Left cardiac atrium (tissue), 4 donors: ENCODE results near the gene ZC3H14. TPM values are rescaled to one million over a fixed set of nuclear protein-coding genes. Genes with fewer than 3 reads are reported as not detected.
A peak's percentile ranks its signal among the peaks of the same experiment; 100 is the strongest.

Experiments
- ATAC-seq, 2 donors: fragments of 200-7000 bp; cut with Tn5 transposase; one replicate each; pipeline ENCODE4 v1.9.1; 2020; ENCODE audit warnings: mild to moderate bottlenecking in 2 of 2, moderate library complexity in 2 of 2
- DNase-seq: peaks from one replicate; pipeline ENCODE4 v3.0.0-alpha.2; 2020
- intact Hi-C, 2 donors: fragments of 100-400 bp; cut with DNase I; formaldehyde crosslinking; loops; one replicate each; pipeline versions ENCODE4 v1.14.1 to v1.15.1; 2022 to 2023
- total RNA-seq, 2 donors: library from RNA; stranded (reverse); fragmentation: NEBNext Ultra II Directional; extraction: Animal tissue kit (Norgen Biotek cat#: 25700); gene quantifications; one replicate each; pipeline ENCODE4 v1.2.1, GENCODE V29; 2021
- donor health status: DM: no; HTN: yes; CAD: no.
- donor health status: DM: no; HTN: yes; CAD: no; lungs with severe emphysema.
- donor health status: DM: yes; HTN: yes; CAD: no.
- donor health status: Dilated cardiomyopathy.

ZC3H14 gene
- total RNA-seq, 2 donors from 2014 or later = 38.0 to 41.4 TPM

- ATAC-seq (no peak), DNase-seq (no peak)
- intact Hi-C loops = no loop called here
Observed at GRCh38 chr14:88597038-88597437, 34.2 kb downstream of the ZC3H14 start.

DNA sequence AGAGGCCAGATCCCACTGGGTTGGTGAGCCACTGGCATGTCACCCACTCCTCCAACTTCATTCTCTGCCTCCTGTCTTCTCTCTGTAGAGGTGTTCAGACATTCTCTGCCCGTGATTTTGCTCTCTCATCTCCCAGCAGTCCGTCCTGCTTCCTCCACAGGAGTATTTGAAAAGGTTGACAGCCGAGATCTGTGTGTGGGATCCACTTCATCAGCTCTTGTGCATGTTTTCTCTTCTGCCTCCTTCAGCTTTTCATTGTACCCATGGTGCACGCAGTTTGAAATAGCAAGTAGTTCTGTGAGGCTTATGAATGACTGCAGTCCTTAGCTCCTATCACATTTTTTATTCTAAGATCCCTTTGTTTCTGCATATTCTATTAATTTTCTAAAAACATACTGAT, 34.8 kb downstream of the ZC3H14 start:
- ATAC-seq = no peak
- intact Hi-C loops = no loop called here

DNA sequence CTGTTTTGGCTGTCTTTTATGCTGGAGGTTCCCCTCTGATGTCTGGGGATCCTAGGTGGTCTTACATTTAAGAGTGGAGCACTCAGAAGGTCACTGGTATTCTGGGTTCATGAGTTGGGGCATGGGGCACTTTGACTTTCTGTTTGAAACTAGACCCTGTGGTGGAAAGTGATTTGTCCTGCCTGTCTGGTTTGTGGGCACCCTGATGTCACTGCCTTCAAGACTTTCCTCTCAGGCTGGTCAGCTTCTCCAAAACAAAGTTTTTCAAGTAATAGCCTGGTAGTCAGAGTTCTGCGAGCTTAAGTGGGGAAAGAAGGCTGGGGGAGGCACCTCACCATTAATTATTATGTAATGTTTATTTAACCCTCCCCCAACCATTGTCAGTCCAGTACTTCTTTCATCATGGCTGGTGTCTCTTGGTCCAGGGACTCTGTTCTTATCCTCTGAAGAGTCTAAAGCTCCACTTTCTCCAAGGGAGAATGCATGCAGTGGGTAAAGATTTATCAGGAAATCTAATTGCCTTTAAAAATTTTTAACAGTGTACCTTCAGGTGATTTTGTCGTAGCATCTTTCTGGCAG, 35.3 kb downstream of the ZC3H14 start:
- ATAC-seq (no peak), DNase-seq (no peak)
- intact Hi-C loops = no loop called here

More for the DNA sequence above, 34.8 kb downstream of the ZC3H14 start:
- DNase-seq = no peak

DNA sequence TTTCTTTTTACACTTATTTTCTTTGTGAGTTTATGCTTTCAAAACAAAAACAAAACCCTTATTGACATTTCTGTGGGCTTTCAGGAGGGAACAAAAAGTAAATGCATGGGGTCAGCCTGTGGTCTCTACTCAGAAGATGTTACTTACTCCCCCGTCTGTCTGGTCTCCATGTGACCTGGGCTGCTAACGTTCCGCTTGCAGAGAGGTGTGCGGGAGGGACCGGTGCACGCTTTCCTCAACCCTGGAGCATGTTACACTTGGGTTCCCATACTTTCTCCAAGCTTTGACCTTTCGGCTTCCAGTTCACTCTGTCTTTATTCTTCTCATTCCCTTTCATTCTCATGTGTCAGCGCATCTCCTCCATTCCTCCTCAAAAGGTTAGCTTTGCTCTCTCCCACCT, 36.5 kb downstream of the ZC3H14 start:
- ATAC-seq (no peak), DNase-seq (no peak)
- intact Hi-C loops = no loop called here

- ATAC-seq (no peak), DNase-seq (no peak)
- intact Hi-C loops = no loop called here
Observed at GRCh38 chr14:88599761-88600439, 37.1 kb downstream of the ZC3H14 start.

DNA sequence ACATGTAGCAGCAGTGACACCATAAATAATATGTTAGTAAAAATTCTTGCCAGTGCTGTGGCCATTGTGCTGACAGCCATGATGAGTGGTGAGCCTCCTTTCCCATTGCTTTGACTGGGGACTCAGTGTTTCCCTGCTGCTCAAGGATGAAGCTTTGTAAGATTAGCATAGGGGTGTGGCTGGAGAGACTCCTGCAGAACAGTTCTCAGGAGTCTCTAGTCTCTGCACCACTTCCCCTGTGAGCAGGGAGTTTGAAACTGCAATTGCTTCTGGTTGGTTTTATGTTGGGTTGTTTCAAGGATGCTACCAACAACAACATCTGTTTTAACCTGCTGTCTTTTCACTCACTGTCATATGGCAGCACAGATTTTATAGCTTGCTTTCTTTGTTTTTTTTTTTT, 41.4 kb downstream of the ZC3H14 start:
- DNase-seq = no peak
- intact Hi-C loops = no loop called here
- no peak for ATAC-seq

- intact Hi-C loops = no loop called here
- ATAC-seq = no peak
Observed at GRCh38 chr14:88605594-88605993, 42.8 kb downstream of the ZC3H14 start.

GRCh38 chr14:88607829-88608228, 45.0 kb downstream of the ZC3H14 start:
- intact Hi-C loops = no loop called here
- DNase-seq = no peak

More at GRCh38 chr14:88605594-88605993, 42.8 kb downstream of the ZC3H14 start:
- no peak for DNase-seq

DNA sequence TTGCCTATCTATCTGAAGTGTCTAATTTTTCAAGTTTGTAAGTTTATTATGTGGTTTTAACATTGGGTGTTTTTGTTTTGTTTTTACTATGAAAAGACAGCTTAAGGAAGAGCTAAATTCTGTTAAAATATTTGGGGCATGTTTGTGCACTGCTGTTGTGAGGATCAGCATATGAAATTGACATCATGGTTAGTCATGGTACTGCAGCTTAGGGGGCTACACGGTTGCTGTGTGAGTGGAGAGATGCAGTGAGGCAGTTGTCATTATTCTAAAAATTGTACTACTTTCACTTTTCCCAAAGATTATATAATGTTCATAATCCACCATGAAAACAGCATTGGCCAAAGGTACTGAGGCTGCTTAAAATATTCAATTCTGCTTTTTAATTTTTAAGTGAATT, 49.0 kb downstream of the ZC3H14 start:
- no peak for ATAC-seq
- no peak for DNase-seq
- intact Hi-C loops = no loop called here

More at GRCh38 chr14:88607829-88608228, 45.0 kb downstream of the ZC3H14 start:
- ATAC-seq = no peak

GRCh38 chr14:88612981-88613380, 50.1 kb downstream of the ZC3H14 start:
- intact Hi-C loops = no loop called here
- ATAC-seq = no peak
- DNase-seq = no peak

GRCh38 chr14:88613552-88614010, 50.7 kb downstream of the ZC3H14 start:
- DNase-seq (no peak), ATAC-seq (peak in 1 of 2 donors; percentile 61)
- intact Hi-C loops = no loop called here

DNA sequence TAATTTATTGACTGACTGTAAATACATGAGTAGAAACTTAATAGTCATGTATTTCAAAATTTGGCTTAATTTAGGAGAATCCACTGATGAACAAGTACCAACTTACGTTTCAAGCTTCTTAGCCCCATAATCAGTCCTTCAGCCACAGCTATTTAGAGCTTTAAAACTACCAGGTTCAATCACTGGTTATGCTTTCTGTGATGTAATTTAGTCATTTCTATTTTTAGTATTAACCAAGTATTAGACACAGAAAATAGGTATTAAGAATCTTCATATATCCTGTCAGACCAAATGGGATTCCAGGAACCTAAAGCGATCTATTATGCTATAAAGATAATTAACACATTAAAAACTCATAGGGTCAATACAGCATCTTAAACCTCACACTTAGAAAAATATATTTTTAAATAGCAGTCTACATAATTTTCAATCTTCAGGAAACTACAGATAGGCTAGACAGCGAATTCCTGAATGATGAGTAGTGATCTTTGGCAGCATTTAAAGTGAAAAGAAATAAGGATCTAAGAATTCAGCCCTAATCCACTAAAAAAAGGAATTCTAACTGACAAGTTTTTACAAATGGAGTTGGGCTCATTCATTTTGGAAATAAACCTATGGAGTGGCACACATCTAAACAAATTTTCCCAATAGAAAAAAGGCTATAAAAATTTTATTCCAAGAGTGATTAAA, 51.5 kb downstream of the ZC3H14 start:
- no peak for DNase-seq
- peak in 1 of 2 donors; percentile 69 for ATAC-seq
- intact Hi-C loops = no loop called here

- intact Hi-C loops = no loop called here
- ATAC-seq (no peak), DNase-seq (no peak)
Observed at GRCh38 chr14:88616697-88617096, 53.9 kb downstream of the ZC3H14 start.

GRCh38 chr14:88617479-88617878, 54.6 kb downstream of the ZC3H14 start:
- intact Hi-C loops = no loop called here
- DNase-seq = no peak
- ATAC-seq = no peak

GRCh38 chr14:88618476-88618875, 55.6 kb downstream of the ZC3H14 start:
- DNase-seq (no peak), ATAC-seq (no peak)
- intact Hi-C loops = no loop called here

DNA sequence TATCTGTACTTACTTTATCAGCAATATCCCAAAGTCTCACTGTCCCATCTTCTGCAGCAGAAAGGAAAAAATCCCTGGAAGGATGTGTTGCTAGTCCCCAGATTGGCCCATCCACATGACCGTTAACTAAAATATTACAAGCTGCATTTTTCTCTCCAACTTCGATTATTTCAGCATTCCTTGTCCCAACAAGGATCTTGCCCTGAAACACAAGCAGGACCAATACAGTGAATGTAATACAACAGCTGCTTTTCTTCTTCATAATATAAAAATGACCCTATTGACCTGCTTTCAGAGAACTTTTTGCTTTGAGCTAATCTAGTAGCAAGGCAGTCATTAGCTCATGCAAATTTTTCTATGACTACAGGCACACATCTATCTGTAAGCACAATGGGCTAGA, 58.3 kb downstream of the ZC3H14 start:
- DNase-seq = no peak
- intact Hi-C loops = no loop called here
- no peak for ATAC-seq

- intact Hi-C loops = no loop called here
- DNase-seq (no peak), ATAC-seq (no peak)
Observed at GRCh38 chr14:88625671-88626070, 62.8 kb downstream of the ZC3H14 start.

GRCh38 chr14:88628033-88628432, 65.2 kb downstream of the ZC3H14 start:
- intact Hi-C loops = no loop called here
- ATAC-seq (no peak), DNase-seq (no peak)

- no peak for ATAC-seq
- intact Hi-C loops = no loop called here
- DNase-seq = no peak
Observed at GRCh38 chr14:88628462-88628861, 65.6 kb downstream of the ZC3H14 start.

- intact Hi-C loops = no loop called here
- DNase-seq = no peak
- peak in 1 of 2 donors; percentile 48 for ATAC-seq
Observed at GRCh38 chr14:88630565-88630964, 67.7 kb downstream of the ZC3H14 start.

- intact Hi-C loops = no loop called here
- no peak for ATAC-seq
Observed at GRCh38 chr14:88631091-88631490, 68.3 kb downstream of the ZC3H14 start.

More at GRCh38 chr14:88631091-88631490, 68.3 kb downstream of the ZC3H14 start:
- DNase-seq = no peak
